ENCODE data around the gene UNC5C.

The UNC5C gene

GRCh38 chr4:95546221-95546620 lies 2.6 kb downstream of the UNC5C start:
- DNase-seq: no peak

GRCh38 chr4:95545546-95545945 lies 3.2 kb downstream of the UNC5C start:
- no peak for DNase-seq

GRCh38 chr4:95544113-95545103 lies 4.4 kb downstream of the UNC5C start:
- no peak for DNase-seq

- no peak for DNase-seq
These were observed 6.7 kb downstream of the UNC5C start for GRCh38 chr4:95541889-95542607.

- DNase-seq: no peak
These were observed 7.7 kb downstream of the UNC5C start for GRCh38 chr4:95541094-95541493.

GRCh38 chr4:95540227-95540626 lies 8.5 kb downstream of the UNC5C start:
- DNase-seq: no peak

GRCh38 chr4:95539106-95539505 lies 9.7 kb downstream of the UNC5C start:
- no peak for DNase-seq

GRCh38 chr4:95537863-95538488 lies 10.8 kb downstream of the UNC5C start:
- DNase-seq: no peak

GRCh38 chr4:95537191-95537590 lies 11.6 kb downstream of the UNC5C start:
- DNase-seq: no peak

- DNase-seq: no peak
These were observed 12.1 kb downstream of the UNC5C start for GRCh38 chr4:95536650-95537049.

GRCh38 chr4:95535180-95535579 lies 13.6 kb downstream of the UNC5C start:
- DNase-seq: no peak

GRCh38 chr4:95534032-95534431 lies 14.7 kb downstream of the UNC5C start:
- DNase-seq: no peak

GRCh38 chr4:95533254-95533653 lies 15.5 kb downstream of the UNC5C start:
- DNase-seq: no peak

- no peak for DNase-seq
These were observed 16.5 kb downstream of the UNC5C start for GRCh38 chr4:95532305-95532704.

- no peak for DNase-seq
These were observed 17.6 kb downstream of the UNC5C start for GRCh38 chr4:95531141-95531540.

- no peak for DNase-seq
These were observed 18.8 kb downstream of the UNC5C start for GRCh38 chr4:95529946-95530345.

GRCh38 chr4:95528388-95528948 lies 20.3 kb downstream of the UNC5C start:
- no peak for DNase-seq

- no peak for DNase-seq
These were observed 22.7 kb downstream of the UNC5C start for GRCh38 chr4:95526075-95526474.

GRCh38 chr4:95524729-95525128 lies 24.0 kb downstream of the UNC5C start:
- no peak for DNase-seq

- DNase-seq: no peak
These were observed 24.6 kb downstream of the UNC5C start for GRCh38 chr4:95524184-95524583.

GRCh38 chr4:95522682-95523530 lies 25.9 kb downstream of the UNC5C start:
- no peak for DNase-seq
